NCI-H2107 (cell line): Measurements from ENCODE around the gene TPRN.

ENCODE experiments used
- DNase-seq: peaks from one replicate; lab custom pipeline; 2025; lab: John Stamatoyannopoulos, UW

TPRN gene

DNA sequence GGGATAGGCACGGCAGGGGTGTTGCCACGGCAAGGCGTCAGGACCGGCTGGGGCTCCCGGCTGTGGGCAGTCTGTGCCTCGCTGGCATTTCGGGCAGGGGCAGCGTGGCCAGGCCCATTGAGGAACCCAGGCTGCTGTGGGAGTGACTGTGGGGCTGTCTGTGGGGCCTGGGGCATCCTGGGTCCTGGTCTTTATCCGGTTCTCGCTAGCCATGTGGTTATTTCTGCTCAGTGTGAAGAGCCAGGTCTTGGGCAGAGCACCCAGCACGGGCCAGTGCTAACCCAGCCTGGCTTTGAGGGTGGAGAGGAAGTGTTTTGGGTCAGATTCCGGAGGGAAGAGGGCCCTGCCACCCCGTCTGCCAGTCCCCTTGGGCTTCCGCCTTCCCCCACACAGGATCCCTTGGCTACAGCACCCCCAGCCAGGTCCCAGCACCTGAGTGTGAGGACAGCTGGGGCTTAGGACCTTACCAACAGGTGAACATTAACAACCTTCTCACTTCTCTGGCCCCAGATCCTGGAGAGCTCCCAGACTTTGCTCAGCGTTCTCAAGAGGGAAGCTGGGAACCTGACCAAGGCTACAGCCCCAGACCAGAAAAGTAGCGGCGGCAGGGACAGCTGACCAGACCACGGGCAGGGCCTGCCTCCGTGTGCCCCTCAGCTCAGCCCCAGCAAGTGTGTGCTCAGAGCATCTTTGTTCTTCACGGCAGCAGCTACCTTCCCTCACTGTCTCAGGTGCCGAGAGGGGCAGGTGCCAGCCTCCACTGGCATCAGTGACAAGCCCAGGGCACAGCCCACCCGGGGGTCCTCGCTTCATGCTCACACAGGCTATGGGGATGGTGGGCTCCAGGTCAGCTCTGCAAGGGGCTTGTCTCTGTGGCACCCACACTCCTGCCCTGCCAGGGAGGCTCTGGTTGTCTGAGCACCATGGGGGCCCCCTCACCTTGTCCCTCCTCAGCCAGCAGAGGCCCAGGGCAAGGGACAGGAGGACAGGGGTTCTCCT lies 10.9 kb downstream of the TPRN start:
- DNase-seq: no peak

DNA sequence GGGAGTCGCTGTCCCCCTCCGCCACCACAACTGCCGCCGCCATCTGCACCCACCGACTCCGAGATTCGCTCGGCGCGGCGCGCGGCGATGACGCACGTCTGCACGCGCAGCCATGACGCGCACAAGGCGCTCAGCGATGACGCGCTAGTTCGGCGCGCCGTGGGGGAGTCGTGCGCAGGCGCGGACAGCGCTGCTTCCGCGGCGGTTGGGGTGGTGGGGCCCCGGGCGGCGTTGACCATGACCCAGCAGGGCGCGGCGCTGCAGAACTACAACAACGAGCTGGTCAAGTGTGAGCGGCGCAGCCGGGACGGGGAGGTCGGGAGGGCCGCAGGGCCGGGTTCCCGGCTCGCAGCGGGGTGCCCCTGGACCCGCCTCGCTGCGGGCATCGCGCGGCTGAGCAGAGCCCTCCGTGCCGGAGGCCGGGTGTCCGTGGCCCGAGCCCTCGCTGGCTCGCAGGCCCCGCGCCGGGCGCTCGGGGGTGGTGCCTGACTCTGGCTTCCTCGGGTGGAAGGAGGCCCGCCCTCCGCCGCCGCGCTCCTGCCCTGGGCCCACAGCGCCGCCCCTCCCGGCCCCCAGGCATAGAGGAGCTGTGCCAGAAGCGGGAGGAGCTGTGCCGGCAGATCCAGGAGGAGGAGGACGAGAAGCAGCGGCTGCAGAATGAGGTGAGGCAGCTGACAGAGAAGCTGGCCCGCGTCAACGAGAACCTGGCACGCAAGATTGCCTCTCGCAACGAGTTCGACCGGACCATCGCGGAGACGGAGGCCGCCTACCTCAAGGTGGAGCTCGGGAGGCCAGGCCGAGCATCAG lies 11.8 kb downstream of the TPRN start, which contains the start of the genes ANAPC2 and SSNA1:
ANAPC2 (minus strand) TSS at position 71 of the 807 bp plus-strand sequence; CDS start at position 43, 28 bp downstream.
SSNA1 (plus strand) TSS at position 187 of the 807 bp plus-strand sequence; CDS start at position 238, 51 bp downstream.
- DNase-seq: peak; percentile 91

DNA sequence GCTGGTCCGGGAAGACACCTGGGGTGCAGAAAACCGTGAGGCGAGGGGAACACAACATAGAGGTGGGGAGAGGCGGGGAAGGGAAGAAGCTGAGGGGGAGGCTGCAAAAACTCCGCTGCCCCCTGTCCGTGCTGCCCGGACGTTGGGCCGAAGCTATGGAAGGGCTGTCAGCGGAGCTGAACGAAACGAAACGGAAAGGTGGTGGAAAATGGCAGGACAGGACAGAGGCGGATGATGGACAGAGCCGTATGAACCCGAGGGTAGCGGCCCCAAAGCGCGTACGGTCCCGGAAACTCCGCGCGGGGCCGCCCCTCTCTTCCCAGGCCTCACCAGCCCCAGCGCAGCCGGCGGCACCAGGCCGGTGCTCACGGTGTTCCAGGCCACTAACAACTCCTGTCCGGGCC lies 12.5 kb downstream of the TPRN start:
- no peak for DNase-seq

DNA sequence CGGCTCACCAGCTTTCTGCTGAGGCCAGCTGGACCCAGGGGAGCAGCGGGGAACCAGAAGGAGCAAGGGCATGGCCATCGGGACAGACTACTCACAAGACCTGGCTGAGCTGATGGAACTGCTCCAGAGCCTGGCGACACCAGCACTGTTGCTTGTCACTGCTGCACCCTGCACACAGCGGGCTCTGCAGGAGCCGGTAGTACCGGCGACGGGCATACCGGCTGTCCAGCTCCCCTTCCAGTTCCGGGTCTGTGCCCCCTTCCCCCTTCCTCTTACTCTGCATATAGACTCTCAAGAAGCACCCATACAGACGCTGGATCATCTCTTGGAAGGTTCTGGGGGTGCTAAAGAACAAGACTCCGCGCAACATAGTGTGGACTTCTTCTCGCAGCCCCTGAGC lies 13.2 kb downstream of the TPRN start:
- DNase-seq: no peak

DNA sequence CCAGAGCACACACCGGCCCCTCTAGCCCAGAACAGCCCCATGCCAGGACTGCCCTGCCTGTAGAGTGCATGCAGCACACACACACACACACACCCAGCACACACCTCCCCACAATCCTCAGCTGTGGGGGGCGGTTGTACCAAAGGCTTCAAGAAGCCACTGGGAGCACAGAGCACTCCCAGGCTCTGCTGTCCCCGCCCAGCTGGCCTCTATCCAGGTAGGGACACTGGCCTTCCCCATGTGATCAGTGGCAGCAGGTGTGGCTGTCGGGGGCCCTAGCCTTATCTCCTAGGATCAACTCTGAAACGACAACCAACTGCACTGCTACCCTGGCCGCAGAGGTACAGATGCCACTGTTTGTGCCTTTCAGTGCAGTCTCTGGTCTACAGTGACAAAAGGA lies 14.2 kb downstream of the TPRN start:
- no peak for DNase-seq

DNA sequence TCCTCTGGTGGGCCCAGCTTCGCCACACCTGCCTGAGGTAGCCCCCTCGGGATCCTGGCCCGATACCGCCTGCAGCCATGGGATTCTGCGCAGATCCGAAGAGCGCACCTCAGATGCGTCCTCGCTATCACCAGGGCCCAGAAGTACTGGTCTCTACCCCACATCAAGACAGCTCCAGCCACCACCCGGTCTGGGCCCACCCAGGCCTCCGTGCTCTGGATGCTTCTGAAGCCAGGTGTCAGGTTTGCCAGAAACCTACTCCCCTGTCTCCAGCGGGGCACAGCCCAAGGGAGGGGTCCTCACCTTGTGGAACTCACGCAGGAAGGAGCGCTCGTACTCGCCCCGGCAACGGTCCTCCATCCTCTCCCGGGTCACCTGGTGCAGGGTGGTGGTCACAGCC lies 14.6 kb downstream of the TPRN start:
- DNase-seq: no peak

DNA sequence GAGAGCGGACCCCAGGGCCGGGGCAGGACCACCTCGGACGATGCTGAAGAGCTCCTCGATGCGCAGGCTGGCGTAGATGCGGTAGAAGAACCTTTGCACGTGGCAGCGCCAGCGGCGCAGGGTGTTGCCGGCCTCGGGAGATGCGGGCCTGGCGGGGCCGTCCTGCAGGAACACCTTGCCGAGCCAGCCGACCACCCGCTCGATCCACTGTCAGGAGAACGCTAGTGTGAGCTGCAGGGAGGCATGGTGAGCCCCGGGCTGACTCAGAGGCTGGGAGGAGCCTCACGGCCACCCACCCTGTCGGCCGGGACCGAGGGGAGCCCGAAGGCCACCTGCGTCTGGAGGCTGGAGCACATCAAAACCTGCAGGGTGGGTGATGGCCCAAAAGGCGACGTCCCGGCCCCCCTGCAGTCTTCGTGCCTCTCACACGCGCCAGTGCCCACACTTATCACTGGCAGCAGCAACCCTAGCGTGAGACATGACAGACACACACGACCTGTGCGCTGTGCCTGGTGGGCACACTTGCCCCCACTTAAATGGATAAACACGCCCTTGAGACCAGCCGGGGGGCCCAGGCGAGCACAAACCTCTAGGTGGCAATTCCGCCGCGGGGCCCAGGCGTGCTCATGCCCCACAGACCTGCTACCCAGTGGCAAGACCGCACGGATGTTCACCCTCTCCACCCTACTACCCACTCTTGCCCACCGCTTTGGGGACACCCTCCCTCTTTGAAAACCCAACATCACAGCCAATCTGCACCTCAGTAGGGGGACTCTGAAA lies 15.5 kb downstream of the TPRN start:
- no peak for DNase-seq

DNA sequence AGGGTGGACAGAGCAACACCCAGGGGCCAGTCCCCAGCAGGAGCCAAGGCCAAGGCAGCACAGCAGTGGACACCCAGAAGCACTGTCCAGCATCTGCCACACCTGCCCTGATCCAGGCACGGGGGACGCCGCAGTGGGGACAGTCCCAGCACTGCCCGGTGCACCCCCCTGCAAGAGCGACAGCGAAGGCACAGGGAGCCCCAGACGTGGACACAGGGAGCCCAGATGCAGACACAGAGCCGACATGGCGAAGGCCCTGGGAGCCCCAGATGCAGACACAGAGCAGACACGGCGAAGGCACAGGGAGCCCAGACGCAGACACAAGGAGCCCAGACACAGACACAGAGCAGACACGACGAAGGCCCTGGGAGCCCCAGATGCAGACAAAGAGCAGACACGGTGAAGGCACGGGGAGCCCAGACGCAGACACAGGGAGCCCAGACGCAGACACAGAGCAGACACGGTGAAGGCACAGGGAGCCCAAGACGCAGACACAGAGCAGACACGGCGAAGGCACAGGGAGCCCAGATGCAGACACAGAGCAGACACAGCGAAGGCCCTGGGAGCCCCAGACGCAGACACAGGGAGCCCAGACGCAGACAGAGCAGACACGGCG lies 16.5 kb downstream of the TPRN start:
- DNase-seq: no peak

DNA sequence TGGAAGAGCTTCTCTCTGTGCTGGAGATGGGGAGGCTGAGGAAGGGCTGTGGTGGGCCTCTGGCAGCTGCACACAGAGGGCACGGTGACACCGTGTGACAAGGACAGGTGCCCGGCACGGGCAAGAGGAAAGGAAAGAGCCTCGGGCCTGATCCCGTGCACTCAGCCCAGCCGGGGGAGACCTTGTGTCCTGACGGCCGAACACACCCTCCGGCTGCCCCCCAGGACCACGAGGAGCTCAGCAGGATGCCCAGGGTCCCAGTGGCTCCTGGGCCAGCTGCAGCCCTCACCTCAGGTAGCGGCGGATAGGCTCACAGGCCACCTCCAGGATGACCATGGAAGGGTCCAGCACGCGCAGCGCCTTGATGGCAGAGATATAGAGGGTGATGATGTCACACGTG lies 17.7 kb downstream of the TPRN start:
- DNase-seq: no peak

DNA sequence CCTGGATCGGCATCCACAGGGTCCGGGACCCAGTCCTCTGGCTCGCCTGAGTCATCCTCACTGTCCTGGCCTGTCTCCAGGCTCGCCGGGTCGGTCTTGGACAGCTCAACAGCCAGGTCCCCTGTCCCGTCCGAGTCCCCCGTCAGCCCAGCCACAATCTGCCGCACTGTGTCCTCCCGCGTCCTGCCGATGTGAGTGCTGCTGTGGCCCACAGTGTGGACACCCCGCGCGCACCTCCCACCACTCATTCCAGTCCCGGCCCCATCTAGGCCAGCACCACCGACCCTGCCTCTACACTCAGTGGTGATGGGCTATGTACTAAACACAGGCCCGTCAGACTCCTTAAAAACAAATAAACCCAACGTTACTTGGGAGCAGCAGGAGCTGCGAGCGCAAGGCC lies 18.9 kb downstream of the TPRN start:
- DNase-seq: no peak

DNA sequence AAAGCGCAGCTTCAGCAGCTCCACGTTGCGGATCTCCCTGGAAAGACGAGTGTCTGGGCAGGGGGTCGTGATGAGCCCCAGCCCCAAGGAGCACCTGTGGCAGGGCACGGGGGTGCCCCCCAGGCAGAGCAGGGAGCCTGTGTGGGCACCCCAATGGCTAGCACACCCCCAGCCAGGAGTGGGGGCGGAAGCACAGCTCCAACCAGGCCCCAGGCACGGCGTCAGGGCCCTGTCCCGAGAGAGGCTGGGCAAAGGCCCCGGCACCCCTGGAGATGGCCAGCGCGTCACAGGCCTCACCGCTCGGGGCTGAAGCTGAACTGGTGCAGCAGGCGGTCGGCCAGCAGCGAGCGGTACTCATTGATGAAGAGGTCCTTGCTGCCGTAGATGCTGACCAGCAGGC lies 20.1 kb downstream of the TPRN start:
- no peak for DNase-seq

DNA sequence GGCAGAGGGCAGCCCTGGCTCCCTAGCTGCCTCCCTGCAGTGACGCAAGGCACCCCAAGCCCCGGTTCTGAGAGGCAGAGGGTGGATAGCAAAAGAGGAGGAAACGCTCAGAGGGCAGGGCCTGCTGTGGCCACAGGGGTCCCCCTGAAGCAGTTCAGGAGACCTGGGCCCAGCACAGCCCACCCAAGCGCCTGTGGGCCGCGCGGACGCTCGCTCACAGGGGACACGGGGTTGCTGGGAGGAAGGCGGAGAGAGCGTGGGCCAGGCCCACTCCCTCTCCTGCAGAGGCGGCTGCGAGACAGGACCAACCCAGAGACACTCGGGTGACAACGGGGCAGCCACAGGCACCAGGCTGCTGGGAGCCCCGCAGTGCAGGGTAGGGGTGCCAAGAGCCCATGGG lies 20.8 kb downstream of the TPRN start:
- no peak for DNase-seq

DNA sequence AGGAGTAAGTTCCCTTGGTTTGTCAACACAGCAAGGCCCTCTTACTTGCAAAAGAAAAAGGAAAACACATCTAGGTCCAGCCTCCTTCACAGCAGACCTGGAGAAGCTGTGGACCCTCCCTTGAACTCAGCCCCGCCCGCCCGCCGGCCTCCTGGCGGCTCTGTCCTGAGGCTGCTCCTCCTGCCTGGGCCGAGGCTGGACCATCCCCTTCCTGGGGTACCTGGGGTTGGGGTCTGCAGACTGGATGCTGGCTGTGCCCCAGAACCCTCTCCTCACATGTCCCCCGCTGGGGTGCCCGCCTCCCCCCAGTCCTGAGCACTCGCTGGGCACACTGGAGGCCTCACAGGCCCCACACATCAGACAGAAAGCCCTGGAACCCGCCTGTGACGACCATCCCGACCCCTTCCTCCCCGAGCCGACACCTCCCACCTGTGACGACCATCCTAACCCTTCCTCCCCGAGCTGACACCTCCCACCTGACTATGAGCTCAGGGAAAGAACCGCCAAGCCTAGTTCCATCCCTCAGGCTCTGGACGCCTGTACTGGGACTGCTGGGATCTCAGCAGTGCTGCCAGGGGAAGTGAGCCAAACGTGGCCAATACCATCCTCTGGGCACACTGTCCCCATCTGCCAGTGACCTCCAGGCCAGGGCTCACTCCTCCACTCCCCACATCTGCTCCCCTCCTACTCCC lies 21.5 kb downstream of the TPRN start:
- DNase-seq: no peak

DNA sequence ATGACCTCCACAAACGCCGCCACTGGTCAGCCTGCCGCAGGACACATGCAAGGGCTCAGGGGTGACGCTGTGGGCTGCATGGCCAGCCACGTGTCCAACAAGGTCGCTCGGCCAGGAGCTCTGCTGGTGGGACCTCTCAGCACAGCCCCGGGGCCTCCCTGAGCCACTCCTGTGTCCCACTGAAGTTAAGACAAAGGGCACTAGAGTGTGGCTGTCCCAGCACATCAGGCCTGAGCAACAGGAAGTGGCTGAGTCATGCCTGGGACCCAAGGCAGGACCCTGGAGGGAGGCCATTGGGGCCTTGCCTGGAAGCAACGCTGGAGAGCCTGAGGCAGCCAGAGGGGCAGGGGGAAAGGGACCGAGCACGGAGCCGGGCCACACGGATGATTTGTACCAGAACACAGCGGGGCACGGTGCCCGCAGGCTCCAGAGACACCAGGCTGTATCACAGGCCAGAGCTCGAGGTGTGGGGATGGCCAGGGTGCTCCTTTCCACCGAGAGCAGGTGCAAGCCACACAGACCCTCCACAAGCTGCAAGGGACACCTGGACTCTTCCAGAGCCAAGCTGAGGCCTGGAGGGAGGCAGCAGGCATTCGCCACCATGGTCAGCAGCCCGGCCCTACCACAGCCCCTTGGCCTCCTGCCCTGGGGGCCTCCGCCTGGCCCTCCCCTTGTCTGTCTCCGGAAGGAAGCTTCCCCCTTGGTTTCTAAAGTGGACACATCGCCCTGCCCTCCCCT lies 22.2 kb downstream of the TPRN start:
- DNase-seq: no peak

DNA sequence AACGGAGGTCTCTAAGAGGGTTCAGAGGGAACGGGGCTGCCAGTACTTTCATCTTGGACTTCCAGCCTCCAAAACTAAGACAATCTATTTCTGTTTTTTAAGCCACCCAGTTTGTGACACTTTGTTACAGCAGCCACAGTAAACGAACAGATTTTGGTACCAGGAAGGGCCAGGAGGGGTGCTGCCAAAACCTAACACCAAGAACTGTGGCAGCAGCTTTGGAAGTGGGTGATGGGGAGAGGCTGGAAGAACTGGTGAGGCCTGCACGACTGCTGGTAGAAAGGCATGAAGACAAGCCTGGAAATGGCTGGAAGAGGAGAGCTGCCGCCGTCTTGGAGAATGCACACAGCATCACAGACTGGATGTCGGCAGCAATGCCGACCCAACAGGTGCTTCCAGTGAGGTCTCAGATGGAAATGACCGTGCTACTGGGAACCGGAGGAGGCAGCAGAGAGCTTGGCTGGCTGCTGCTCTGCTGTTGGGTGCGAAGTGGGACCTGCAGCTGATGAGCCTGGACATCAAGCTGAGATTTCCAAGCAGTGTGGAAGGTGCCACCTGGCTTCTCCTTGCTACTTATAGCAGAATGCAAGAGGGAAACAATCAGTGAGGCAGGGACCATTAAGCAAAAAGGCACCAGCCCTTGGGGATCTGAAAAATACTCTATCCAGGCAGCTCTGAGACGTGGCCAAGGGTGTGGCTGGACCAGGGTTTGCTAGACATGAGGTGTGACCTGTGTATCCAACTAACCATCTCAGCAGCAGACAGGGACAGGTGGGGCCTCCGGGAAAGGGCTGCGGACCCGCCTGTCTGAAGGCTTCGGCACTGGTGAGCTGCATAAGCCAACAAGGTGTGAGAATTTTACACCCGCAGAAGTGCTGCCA lies 24.0 kb downstream of the TPRN start:
- DNase-seq: no peak

DNA sequence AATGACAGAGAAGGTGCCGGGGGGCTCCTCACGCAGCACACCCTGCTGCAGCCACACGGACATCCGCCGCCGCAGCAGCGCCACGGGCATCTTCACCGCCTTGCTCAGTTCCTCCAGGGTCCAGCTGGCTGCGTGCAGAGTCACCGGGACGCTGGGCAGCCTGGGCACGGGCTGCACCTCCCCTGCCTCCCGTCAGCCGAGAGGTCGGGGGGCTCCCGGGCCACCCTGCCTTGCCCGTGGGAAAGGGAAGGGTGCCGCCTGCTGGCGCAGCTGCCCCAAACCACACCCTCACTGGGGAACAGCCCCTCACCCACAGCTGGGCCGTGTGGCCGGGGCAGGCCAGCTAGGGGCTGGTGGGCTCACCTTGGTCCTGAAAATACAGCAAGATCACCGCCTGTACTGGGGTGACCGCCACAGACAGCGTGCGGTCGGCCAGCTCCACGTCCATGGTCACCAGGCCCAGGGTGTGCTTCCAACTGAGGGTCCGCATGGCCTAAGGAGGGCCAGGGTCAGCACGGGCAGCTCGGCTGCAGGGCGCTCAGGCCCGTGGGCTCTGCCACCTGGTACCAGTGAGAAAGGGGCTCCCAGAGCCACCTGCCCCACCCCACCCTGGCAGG lies 25.1 kb downstream of the TPRN start:
- DNase-seq: no peak

DNA sequence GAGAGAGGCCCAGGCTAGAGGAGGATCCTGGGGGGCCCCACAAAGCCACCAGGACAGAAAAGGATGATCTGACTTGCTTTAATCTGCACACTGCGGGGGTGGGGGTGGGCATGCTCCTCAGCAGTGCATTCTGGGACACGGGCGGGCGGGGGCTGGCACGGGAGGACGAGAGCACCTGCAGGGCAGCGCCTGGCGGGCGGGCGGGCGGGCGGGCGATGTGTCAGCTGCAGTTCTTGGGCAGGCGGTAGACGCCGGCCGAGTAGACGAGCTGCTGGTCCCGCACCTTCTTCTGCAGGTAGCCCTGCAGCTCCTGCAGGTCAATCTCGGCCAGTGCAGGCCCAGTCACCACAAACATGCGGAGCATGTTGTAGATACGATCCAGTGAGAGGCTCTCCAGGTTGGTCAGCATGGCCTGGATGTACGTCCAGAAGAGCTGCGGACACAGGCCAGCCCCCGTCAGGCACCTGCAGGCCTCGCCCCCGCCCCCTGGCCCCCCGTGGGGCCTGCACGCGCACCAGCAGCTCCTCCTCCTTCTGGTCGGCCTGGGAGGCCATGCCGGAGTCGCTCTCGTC lies 25.7 kb downstream of the TPRN start:
- DNase-seq: no peak
